Fibroblast of villous mesenchyme (primary cell): ENCODE measurements around the gene IGLL1. TPM values are rescaled to one million over a fixed set of nuclear protein-coding genes. Genes with fewer than 3 reads are reported as not detected.
A peak's percentile ranks its signal among the peaks of the same experiment; 100 is the strongest.
"Not testable (repeated sequence)": the region's sequence is repeated elsewhere in the genome, so short reads cannot be mapped to it uniquely, and the experiment has no call there.

Experiments used
- DNase-seq: peaks from one replicate; pipeline ENCODE4 v3.0.0-alpha.2; 2010; ENCODE audit warnings: low read depth
- H3K4me3 ChIP-seq: 2 replicates; pipeline ENCODE4 v1.5.1; 2011; ENCODE audit warnings: low read depth, mild to moderate bottlenecking, low read length
- CTCF ChIP-seq: IDR thresholded peaks from 2 replicates; pipeline ENCODE4 v1.5.1; 2012; ENCODE audit warnings: low read depth, mild to moderate bottlenecking, low read length; ENCODE audit not compliant: insufficient read depth
- total RNA-seq: library from RNA; depleted of rRNA; stranded (reverse); fragments of >200 nt; gene quantifications from 2 replicates; pipeline ENCODE4 v1.2.3, GENCODE V29; 2012

The IGLL1 gene
- total RNA-seq, 1 donor: not detected

DNA sequence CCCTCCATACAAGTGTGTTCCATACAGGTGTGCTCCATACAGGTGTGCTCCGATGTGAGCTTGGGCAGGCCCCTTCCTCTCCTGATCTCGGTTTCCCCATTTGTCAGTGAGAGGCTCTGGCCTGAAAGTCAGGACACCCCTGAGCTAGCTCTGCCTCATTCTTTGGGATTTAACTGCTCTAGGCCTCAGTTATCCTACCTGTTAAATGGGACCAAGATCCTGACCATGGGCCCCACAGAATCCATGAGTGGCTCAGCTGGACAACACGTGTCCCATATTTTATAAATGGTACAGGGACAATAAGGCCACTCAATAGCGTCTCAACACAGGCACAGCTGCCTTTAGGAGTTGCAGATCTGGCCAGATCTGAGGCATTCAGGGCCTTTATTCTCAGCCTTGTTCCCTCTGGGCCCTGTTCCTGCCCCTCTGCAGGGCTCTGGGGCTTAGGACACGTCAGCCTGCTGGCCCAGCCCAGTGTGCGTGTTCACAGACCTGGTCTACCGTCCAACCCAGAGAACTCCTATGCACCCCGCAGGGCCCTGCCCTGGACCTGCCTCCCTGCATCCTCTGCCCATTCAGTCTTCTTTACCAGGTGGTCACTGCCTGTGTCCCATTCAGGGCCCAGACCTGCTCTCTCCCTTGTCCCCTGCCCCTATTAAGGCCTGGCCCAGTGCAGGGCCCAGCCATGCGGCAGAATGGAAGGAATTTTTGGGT is 18.9 kb upstream of the IGLL1 start:
- H3K4me3 ChIP-seq: no peak overlapping the region
- no peak for DNase-seq
- TF ChIP-seq CTCF: no peak

GRCh38 chr22:23597576-23598268 is 17.6 kb upstream of the IGLL1 start:
- DNase-seq, H3K4me3 ChIP-seq: not testable (repeated sequence)

- not testable (repeated sequence) for DNase-seq, H3K4me3 ChIP-seq
These were observed 15.8 kb upstream of the IGLL1 start for GRCh38 chr22:23595904-23596303.

GRCh38 chr22:23591846-23592245 is 11.8 kb upstream of the IGLL1 start:
- TF ChIP-seq CTCF: no peak
- H3K4me3 ChIP-seq: no peak overlapping the region
- DNase-seq: no peak

- DNase-seq: peak; percentile 70
- TF ChIP-seq CTCF: peak; percentile 85
- no peak overlapping the region for H3K4me3 ChIP-seq
These were observed 11.2 kb upstream of the IGLL1 start for GRCh38 chr22:23591201-23591791.

DNA sequence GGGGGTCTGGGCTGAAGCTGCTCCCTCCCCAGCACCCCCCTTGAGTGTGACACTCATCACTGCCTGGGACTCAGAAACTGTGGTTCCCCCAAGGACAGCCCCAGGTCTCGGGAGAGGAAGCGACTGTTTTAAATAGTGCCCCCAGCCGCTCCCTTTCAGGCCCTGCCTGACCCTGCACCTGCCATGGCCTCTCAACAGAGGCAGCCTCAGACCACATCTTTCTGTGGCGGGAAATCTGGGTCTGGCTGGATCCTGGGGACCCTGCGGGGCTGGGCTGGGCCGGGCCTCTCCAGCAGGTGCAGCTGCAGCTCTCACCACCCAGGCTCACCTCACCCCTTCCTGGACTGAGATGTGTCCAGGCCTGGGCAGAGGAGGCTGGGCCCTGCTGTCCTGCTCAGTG is 3.7 kb upstream of the IGLL1 start:
- TF ChIP-seq CTCF: no peak
- H3K4me3 ChIP-seq: no peak overlapping the region
- DNase-seq: no peak

GRCh38 chr22:23583153-23583552 is 3.1 kb upstream of the IGLL1 start:
- TF ChIP-seq CTCF: no peak
- DNase-seq: no peak
- H3K4me3 ChIP-seq: no peak overlapping the region

DNA sequence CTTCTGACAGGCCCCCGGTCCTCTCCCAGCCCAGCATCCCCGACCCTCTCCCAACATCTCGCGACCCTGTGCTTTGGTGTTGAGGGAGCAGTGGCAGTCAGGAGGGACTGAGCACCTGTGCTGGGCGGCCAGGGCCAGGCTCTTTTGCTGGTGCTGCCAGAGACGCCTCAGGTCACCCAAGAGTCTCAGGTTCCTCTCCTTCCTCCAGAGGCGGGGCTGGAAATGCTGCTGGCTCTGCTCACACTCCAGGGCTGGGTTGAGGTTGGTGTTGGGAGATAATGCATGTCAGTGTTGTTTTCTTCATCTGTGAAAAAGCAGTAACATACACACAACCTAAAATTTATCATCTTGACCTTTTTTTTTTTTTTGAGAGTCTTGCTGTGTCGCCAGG is 1.2 kb upstream of the IGLL1 start:
- TF ChIP-seq CTCF: no peak
- H3K4me3 ChIP-seq: no peak overlapping the region
- no peak for DNase-seq
